Endothelial cell (in vitro differentiated cells): Measurements from ENCODE around the gene CLDN34. TPM values are rescaled to one million over a fixed set of nuclear protein-coding genes. Genes with fewer than 3 reads are reported as not detected.

Source experiments
- DNase-seq: peaks from one replicate; pipeline ENCODE4 v3.0.0; 2021; ENCODE audit warnings: low spot score
- H3K27ac Mint-ChIP-seq: one replicate; pipeline ENCODE4 v1.8.0; 2021; ENCODE audit warnings: mixed read lengths, inconsistent platforms; ENCODE audit not compliant: unreplicated experiment
- H3K27me3 Mint-ChIP-seq: one replicate; pipeline ENCODE4 v1.8.0; 2021; ENCODE audit warnings: mild to moderate bottlenecking, moderate library complexity, mixed read lengths, inconsistent platforms; ENCODE audit not compliant: unreplicated experiment
- H3K36me3 Mint-ChIP-seq: one replicate; pipeline ENCODE4 v1.8.0; 2021; ENCODE audit warnings: mild to moderate bottlenecking, low read depth, mixed read lengths, inconsistent platforms; ENCODE audit not compliant: unreplicated experiment
- H3K4me1 Mint-ChIP-seq: one replicate; pipeline ENCODE4 v1.8.0; 2021; ENCODE audit warnings: mild to moderate bottlenecking, mixed read lengths, inconsistent platforms; ENCODE audit not compliant: unreplicated experiment
- H3K4me3 Mint-ChIP-seq: one replicate; pipeline ENCODE4 v1.8.0; 2021; ENCODE audit warnings: mild to moderate bottlenecking, mixed read lengths, inconsistent platforms; ENCODE audit not compliant: unreplicated experiment
- H3K9me3 Mint-ChIP-seq: one replicate; pipeline ENCODE4 v1.8.0; 2021; ENCODE audit warnings: mixed read lengths, inconsistent platforms; ENCODE audit not compliant: unreplicated experiment
- long read RNA-seq: library from polyadenylated mRNA; unstranded; transcript quantifications from one replicate; pipeline ENCODE4 v2.0.0, GENCODE V29; 2020; ENCODE audit not compliant: unreplicated experiment
- total RNA-seq: library from RNA; stranded (reverse); fragmentation: NEBNext Ultra II Directional; extraction: Animal tissue kit (Norgen Biotek cat#: 25700); gene quantifications from one replicate; pipeline ENCODE4 v1.2.1, GENCODE V29; 2021; ENCODE audit not compliant: unreplicated experiment
- TF ChIP-seq, protein P1 (sequence below): fragments of 200-600 bp; sonication (generic); IDR thresholded peaks from one replicate; pipeline ENCODE4 v1.5.0; 2021; ENCODE audit warnings: antibody characterized with exemption; ENCODE audit not compliant: unreplicated experiment

Gene CLDN34, protein sequence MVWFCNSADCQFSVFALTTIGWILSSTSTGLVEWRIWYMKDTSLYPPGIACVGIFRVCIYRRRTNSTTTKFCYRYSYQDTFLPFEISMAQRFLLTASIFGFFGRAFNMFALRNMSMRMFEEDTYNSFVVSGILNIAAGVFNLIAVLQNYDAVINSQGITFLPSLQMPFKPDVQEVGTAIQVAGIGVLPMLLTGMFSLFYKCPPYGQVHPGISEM
- 0.64 TPM for total RNA-seq
- long read RNA-seq = 0 reads

DNA sequence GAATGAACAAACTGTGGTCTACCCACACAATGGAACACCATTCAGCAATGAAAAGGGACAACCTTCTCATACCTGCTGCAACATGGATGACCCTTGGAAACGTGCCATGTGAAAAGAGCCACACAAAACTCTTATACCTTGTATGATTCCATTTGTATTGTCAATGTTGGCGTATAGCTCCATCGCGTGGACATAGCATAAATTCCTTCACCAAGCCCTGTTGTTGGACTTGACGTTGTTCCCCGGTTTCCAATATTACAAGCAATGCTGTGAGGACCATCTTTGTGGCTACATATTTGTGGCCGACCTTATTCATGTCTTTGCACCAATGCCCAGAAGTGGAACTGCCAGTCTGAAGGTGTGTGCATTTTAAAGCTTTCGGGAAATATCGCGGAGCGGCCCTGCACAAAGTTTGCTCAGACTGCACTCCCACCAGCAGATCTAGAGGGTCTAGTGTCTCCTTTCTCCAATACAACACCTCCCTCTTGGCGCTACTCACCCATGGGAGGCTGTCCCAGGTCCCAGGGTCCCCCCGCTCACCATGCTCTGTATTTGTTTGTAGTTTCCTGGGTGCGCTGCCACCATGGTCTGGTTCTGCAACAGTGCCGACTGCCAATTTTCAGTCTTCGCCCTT, at the start of gene CLDN34:
TSS of gene CLDN34 (plus strand) at position 584 of the 634 bp plus-strand sequence. CDS start at position 584, 0 bp downstream.
- TF ChIP-seq, protein P1, sequence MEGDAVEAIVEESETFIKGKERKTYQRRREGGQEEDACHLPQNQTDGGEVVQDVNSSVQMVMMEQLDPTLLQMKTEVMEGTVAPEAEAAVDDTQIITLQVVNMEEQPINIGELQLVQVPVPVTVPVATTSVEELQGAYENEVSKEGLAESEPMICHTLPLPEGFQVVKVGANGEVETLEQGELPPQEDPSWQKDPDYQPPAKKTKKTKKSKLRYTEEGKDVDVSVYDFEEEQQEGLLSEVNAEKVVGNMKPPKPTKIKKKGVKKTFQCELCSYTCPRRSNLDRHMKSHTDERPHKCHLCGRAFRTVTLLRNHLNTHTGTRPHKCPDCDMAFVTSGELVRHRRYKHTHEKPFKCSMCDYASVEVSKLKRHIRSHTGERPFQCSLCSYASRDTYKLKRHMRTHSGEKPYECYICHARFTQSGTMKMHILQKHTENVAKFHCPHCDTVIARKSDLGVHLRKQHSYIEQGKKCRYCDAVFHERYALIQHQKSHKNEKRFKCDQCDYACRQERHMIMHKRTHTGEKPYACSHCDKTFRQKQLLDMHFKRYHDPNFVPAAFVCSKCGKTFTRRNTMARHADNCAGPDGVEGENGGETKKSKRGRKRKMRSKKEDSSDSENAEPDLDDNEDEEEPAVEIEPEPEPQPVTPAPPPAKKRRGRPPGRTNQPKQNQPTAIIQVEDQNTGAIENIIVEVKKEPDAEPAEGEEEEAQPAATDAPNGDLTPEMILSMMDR = no peak
- H3K9me3 Mint-ChIP-seq = no peaks in the 10 kb centered on the region
- peaks cover 4% of the 10 kb centered on the region for H3K4me1 Mint-ChIP-seq
- DNase-seq = no peak
- peaks cover 2% of the 10 kb centered on the region for H3K27me3 Mint-ChIP-seq
- no peak within 1 kb of the TSS for H3K27ac Mint-ChIP-seq
- H3K36me3 Mint-ChIP-seq = peaks cover 7% of the 10 kb centered on the region
- H3K4me3 Mint-ChIP-seq = no peak within 1 kb of the TSS

GRCh38 chrX:9917861-9918260, 49.3 kb upstream of the CLDN34 start:
- DNase-seq = no peak
- H3K9me3 Mint-ChIP-seq = no peaks in the 10 kb centered on the region
- H3K4me3 Mint-ChIP-seq = no peak overlapping the region
- no peak overlapping the region for H3K27ac Mint-ChIP-seq
- peaks cover 3% of the 10 kb centered on the region for H3K27me3 Mint-ChIP-seq
- H3K36me3 Mint-ChIP-seq = peaks cover 15% of the 10 kb centered on the region
- TF ChIP-seq, protein P1 = no peak
- H3K4me1 Mint-ChIP-seq = peaks cover 21% of the 10 kb centered on the region

DNA sequence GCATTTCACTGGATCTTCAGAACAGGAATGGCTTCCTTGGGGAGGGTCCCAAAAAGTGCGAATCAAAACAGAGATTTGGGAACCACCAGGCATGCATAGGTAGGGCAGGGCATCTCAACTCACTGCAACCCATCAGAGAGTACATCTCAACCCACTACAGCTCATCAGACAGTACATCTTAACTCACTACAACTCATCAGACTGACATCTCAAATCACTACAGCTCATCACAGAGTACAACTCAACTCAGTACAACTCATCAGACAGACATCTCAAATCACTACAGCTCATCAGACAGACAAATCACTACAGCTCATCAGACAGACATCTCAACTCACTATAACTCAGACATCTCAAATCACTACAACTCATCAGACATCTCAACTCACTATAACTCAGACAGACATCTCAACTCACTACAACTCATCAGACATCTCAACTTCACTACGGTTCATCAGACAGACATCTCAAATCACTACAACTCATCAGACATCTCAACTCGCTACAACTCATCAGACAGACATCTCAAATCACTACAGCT, 47.5 kb upstream of the CLDN34 start:
- TF ChIP-seq, protein P1 = no peak

DNA sequence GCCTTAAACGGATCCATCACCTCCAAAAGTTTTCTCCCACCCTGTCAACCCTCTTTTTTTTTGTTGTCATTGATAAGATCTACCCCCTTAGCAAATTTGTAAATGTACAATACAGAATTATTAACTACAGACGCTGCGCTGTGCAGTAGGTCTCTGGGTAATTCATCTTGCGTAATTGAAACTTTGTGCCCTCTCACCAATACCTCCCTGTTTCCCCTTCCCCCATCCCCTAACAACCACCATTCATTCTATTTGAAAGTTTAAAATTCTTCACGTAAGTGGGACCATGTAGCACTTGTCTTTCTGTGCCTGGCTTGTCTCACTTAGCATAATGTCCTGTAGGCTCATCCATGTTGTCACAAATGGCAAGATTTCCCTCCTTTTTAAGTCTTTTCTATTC, 45.8 kb upstream of the CLDN34 start:
- Mint-ChIP-seq H3K9me3 (no peaks in the 10 kb centered on the region), H3K27me3 (peaks cover 5% of the 10 kb centered on the region), H3K4me3 (peak overlapping the region; percentile 1), H3K27ac (no peak overlapping the region), H3K36me3 (peaks cover 15% of the 10 kb centered on the region), H3K4me1 (peaks cover 29% of the 10 kb centered on the region)
- no peak for DNase-seq
- TF ChIP-seq, protein P1 = no peak

More for the DNA sequence above, 47.5 kb upstream of the CLDN34 start:
- Mint-ChIP-seq H3K9me3 (no peaks in the 10 kb centered on the region), H3K4me3 (peak overlapping the region; percentile 15), H3K4me1 (peaks cover 29% of the 10 kb centered on the region), H3K27me3 (peaks cover 3% of the 10 kb centered on the region), H3K36me3 (peaks cover 15% of the 10 kb centered on the region), H3K27ac (peak overlapping the region; percentile 5)
- no peak for DNase-seq

DNA sequence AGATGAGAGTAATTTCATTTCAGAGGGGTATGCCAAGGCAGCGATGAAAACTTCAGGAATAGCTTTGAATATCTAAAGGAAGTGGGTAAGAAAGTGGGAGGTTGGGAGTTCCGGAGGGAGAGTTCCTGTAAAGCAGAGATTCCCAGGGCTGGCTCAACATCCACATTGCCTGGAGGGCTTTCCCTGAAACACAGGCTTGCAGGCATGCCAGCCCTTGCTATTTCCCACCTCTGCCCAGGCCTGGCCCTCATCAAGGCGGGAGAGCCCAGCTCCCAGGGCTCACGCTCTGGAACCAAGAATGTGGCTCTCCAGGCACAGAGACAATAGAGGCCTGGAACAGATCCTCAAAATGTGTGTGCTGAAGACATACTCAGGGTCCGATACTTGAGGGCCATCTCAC, 43.8 kb upstream of the CLDN34 start:
- H3K4me1 Mint-ChIP-seq = peaks cover 41% of the 10 kb centered on the region

More for the DNA sequence above, 43.8 kb upstream of the CLDN34 start:
- no peaks in the 10 kb centered on the region for H3K9me3 Mint-ChIP-seq
- peak overlapping the region; percentile 90 for H3K27ac Mint-ChIP-seq
- no peak for DNase-seq
- TF ChIP-seq, protein P1 = no peak
- H3K4me3 Mint-ChIP-seq = no peak overlapping the region
- H3K36me3 Mint-ChIP-seq = peaks cover 15% of the 10 kb centered on the region
- peaks cover 5% of the 10 kb centered on the region for H3K27me3 Mint-ChIP-seq
